ENCODE results near the gene MERTK. TPM values are rescaled to one million over a fixed set of nuclear protein-coding genes. Genes with fewer than 3 reads are reported as not detected.

The MERTK gene
- total RNA-seq, 6 donors from 2014 or later = 15.5 to 141 (median 21.9) TPM

- no peak overlapping the region for H3K4me3 ChIP-seq
- ATAC-seq (ENCODE audit: low FRiP score in 2 of 2) (no peak), DNase-seq (no peak)
- no peaks in the 10 kb centered on the region for H3K27me3 ChIP-seq
- peaks cover 0 to 7% (median 0%) of the 10 kb centered on the region in 4 donors for H3K4me1 ChIP-seq
- TF ChIP-seq EP300 (IDR thresholded peaks at IDR 0.05) = no peak
- TF ChIP-seq POLR2AphosphoS5 (IDR thresholded peaks at IDR 0.05) = no peak
- TF ChIP-seq CTCF (IDR thresholded peaks at IDR 0.05) = no peak
- TF ChIP-seq POLR2A (IDR thresholded peaks at IDR 0.05) = no peak
- H3K9me3 ChIP-seq = no peaks in the 10 kb centered on the region
- H3K36me3 ChIP-seq = peaks cover 0 to 28% (median 7%) of the 10 kb centered on the region in 4 donors
- WGBS, 2 donors = 94 to 97% methylated on average over 3 of the region's 3 CpGs
- no peak overlapping the region for H3K27ac ChIP-seq
Observed at GRCh38 chr2:111965062-111965461, 66.7 kb downstream of the MERTK start.

- TF ChIP-seq EP300 (IDR thresholded peaks at IDR 0.05) = no peak
- TF ChIP-seq CTCF (IDR thresholded peaks at IDR 0.05) = no peak
- no peak for TF ChIP-seq POLR2A (IDR thresholded peaks at IDR 0.05)
- TF ChIP-seq POLR2AphosphoS5 (IDR thresholded peaks at IDR 0.05) = no peak
- no peaks in the 10 kb centered on the region for H3K9me3 ChIP-seq
- no peak for ATAC-seq (ENCODE audit: low FRiP score in 2 of 2)
Observed at GRCh38 chr2:111966241-111966640, 67.8 kb downstream of the MERTK start.

GRCh38 chr2:111967018-111967417 lies 68.6 kb downstream of the MERTK start:
- peaks cover 0 to 28% (median 7%) of the 10 kb centered on the region in 4 donors for H3K36me3 ChIP-seq
- 89 to 100% methylated on average over 1 of the region's 1 CpG for WGBS, 2 donors
- H3K4me1 ChIP-seq = peaks cover 0 to 7% (median 0%) of the 10 kb centered on the region in 4 donors
- no peak for DNase-seq
- H3K4me3 ChIP-seq = no peak overlapping the region
- no peaks in the 10 kb centered on the region for H3K9me3 ChIP-seq
- H3K27ac ChIP-seq = no peak overlapping the region
- TF ChIP-seq POLR2AphosphoS5 (IDR thresholded peaks at IDR 0.05) = no peak
- TF ChIP-seq CTCF (IDR thresholded peaks at IDR 0.05) = no peak
- no peak for ATAC-seq (ENCODE audit: low FRiP score in 2 of 2)
- H3K27me3 ChIP-seq = no peaks in the 10 kb centered on the region

More at GRCh38 chr2:111966241-111966640, 67.8 kb downstream of the MERTK start:
- H3K27ac ChIP-seq = no peak overlapping the region
- H3K36me3 ChIP-seq = peaks cover 0 to 28% (median 7%) of the 10 kb centered on the region in 4 donors
- WGBS, 2 donors = 47 to 73% methylated on average over 1 of the region's 1 CpG
- DNase-seq = no peak
- H3K27me3 ChIP-seq = no peaks in the 10 kb centered on the region
- H3K4me1 ChIP-seq = peaks cover 0 to 7% (median 0%) of the 10 kb centered on the region in 4 donors
- H3K4me3 ChIP-seq = no peak overlapping the region

GRCh38 chr2:111970453-111970852 lies 72.0 kb downstream of the MERTK start:
- Histone ChIP-seq H3K4me1 (peaks cover 0 to 10% (median 4%) of the 10 kb centered on the region in 4 donors), H3K36me3 (peaks cover 0 to 28% (median 7%) of the 10 kb centered on the region in 4 donors), H3K27ac (no peak overlapping the region), H3K9me3 (no peaks in the 10 kb centered on the region), H3K27me3 (no peaks in the 10 kb centered on the region), H3K4me3 (no peak overlapping the region)
- DNase-seq = no peak
- ATAC-seq (ENCODE audit: low FRiP score in 2 of 2) = no peak
- WGBS, 2 donors = 90 to 96% methylated on average over 1 of the region's 1 CpG
- no peak for TF ChIP-seq EP300 (IDR thresholded peaks at IDR 0.05)
- no peak for TF ChIP-seq POLR2A (IDR thresholded peaks at IDR 0.05)

- Histone ChIP-seq H3K4me1 (peaks cover 0 to 10% (median 2%) of the 10 kb centered on the region in 4 donors), H3K27me3 (no peaks in the 10 kb centered on the region), H3K36me3 (peaks cover 4 to 32% (median 12%) of the 10 kb centered on the region in 4 donors), H3K4me3 (no peak overlapping the region), H3K27ac (peak overlapping the region in 3 of 4 donors; percentile 4 to 52 (median 34)), H3K9me3 (peaks cover 0 to 5% (median 0%) of the 10 kb centered on the region in 4 donors)
- TF ChIP-seq EP300 (IDR thresholded peaks at IDR 0.05) (no peak), POLR2A (IDR thresholded peaks at IDR 0.05) (no peak), POLR2AphosphoS5 (IDR thresholded peaks at IDR 0.05) (peak in 1 of 2 donors; percentile 9)
- 40 to 67% methylated on average over 8 of the region's 8 CpGs for WGBS, 2 donors
- ATAC-seq (ENCODE audit: low FRiP score in 2 of 2) = peak in 1 of 2 donors; percentile 43
- DNase-seq = peak in 1 of 2 donors; percentile 32
Observed at GRCh38 chr2:111972955-111973565, 74.7 kb downstream of the MERTK start.
